Chondrocyte (in vitro differentiated cells): ENCODE results near the gene KCTD17. TPM values are rescaled to one million over a fixed set of nuclear protein-coding genes. Genes with fewer than 3 reads are reported as not detected.

Experiments
- DNase-seq: peaks from one replicate; pipeline ENCODE4 v3.0.0; 2021; ENCODE audit warnings: mixed read lengths, low spot score
- H3K27ac Mint-ChIP-seq: one replicate; pipeline ENCODE4 v1.8.0; 2021; ENCODE audit warnings: mild to moderate bottlenecking, moderate library complexity, mixed read lengths; ENCODE audit not compliant: unreplicated experiment
- H3K27me3 Mint-ChIP-seq: 2 replicates; pipeline ENCODE4 v1.8.0; 2021; ENCODE audit warnings: low read depth, mixed read lengths
- H3K36me3 Mint-ChIP-seq: 2 replicates; pipeline ENCODE4 v1.8.0; 2021; ENCODE audit warnings: low read depth, mixed read lengths
- H3K4me1 Mint-ChIP-seq: 2 replicates; pipeline ENCODE4 v1.8.0; 2021; ENCODE audit warnings: low read depth, mild to moderate bottlenecking, mixed read lengths
- H3K4me3 Mint-ChIP-seq: one replicate; pipeline ENCODE4 v1.8.0; 2021; ENCODE audit warnings: mild to moderate bottlenecking, moderate library complexity, mixed read lengths; ENCODE audit not compliant: unreplicated experiment
- H3K9me3 Mint-ChIP-seq: 2 replicates; pipeline ENCODE4 v1.8.0; 2021; ENCODE audit warnings: low read depth, mixed read lengths
- total RNA-seq: library from RNA; stranded (reverse); gene quantifications from 3 replicates; pipeline ENCODE4 v1.2.1, GENCODE V29; 2021
- TF ChIP-seq, protein P1 (sequence below): fragments of 200-600 bp; sonication (generic); IDR thresholded peaks from 2 replicates; pipeline ENCODE4 v1.5.0; 2021; ENCODE audit warnings: antibody characterized with exemption, mild to moderate bottlenecking, moderate library complexity

KCTD17 gene
- total RNA-seq, 1 donor from 2014 or later: 33.0 TPM

- TF ChIP-seq, protein P1, sequence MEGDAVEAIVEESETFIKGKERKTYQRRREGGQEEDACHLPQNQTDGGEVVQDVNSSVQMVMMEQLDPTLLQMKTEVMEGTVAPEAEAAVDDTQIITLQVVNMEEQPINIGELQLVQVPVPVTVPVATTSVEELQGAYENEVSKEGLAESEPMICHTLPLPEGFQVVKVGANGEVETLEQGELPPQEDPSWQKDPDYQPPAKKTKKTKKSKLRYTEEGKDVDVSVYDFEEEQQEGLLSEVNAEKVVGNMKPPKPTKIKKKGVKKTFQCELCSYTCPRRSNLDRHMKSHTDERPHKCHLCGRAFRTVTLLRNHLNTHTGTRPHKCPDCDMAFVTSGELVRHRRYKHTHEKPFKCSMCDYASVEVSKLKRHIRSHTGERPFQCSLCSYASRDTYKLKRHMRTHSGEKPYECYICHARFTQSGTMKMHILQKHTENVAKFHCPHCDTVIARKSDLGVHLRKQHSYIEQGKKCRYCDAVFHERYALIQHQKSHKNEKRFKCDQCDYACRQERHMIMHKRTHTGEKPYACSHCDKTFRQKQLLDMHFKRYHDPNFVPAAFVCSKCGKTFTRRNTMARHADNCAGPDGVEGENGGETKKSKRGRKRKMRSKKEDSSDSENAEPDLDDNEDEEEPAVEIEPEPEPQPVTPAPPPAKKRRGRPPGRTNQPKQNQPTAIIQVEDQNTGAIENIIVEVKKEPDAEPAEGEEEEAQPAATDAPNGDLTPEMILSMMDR: no peak
- Mint-ChIP-seq H3K27ac (no peak overlapping the region), H3K4me1 (no peaks in the 10 kb centered on the region)
Observed at GRCh38 chr22:37009490-37009889, 42.1 kb upstream of the KCTD17 start.

GRCh38 chr22:37010174-37010573, 41.4 kb upstream of the KCTD17 start:
- Mint-ChIP-seq H3K36me3 (peaks cover 2% of the 10 kb centered on the region), H3K4me3 (no peak overlapping the region), H3K27ac (no peak overlapping the region), H3K27me3 (peaks cover 21% of the 10 kb centered on the region), H3K4me1 (no peaks in the 10 kb centered on the region), H3K9me3 (peaks cover 8% of the 10 kb centered on the region)
- DNase-seq: no peak
- TF ChIP-seq, protein P1: no peak

More at GRCh38 chr22:37009490-37009889, 42.1 kb upstream of the KCTD17 start:
- peaks cover 11% of the 10 kb centered on the region for H3K9me3 Mint-ChIP-seq
- H3K27me3 Mint-ChIP-seq: peaks cover 23% of the 10 kb centered on the region
- no peak overlapping the region for H3K4me3 Mint-ChIP-seq
- H3K36me3 Mint-ChIP-seq: peaks cover 2% of the 10 kb centered on the region
- DNase-seq: no peak

DNA sequence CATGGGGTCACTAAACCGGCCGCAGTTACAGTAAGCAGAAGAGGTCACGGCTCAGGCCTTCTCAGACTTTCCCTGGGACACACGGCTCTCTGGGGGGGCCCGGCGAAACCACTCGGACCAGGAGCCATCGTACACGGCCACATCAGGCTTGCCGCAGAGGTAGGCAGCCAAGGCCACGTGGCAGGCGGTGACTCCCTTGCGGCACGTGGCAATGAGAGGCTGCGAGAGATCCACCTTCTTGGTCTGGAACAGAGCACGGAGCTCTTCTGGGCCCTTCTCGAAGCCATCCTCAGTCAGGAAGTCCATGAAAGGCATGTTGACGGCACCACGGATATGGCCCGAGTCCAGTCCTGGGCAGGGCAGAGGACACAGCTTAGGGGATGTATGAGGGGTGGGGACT, 40.6 kb upstream of the KCTD17 start:
- peaks cover 4% of the 10 kb centered on the region for H3K9me3 Mint-ChIP-seq
- no peak for DNase-seq
- peaks cover 14% of the 10 kb centered on the region for H3K27me3 Mint-ChIP-seq
- H3K27ac Mint-ChIP-seq: no peak overlapping the region
- H3K4me1 Mint-ChIP-seq: no peaks in the 10 kb centered on the region
- no peaks in the 10 kb centered on the region for H3K36me3 Mint-ChIP-seq
- TF ChIP-seq, protein P1: no peak
- no peak overlapping the region for H3K4me3 Mint-ChIP-seq

DNA sequence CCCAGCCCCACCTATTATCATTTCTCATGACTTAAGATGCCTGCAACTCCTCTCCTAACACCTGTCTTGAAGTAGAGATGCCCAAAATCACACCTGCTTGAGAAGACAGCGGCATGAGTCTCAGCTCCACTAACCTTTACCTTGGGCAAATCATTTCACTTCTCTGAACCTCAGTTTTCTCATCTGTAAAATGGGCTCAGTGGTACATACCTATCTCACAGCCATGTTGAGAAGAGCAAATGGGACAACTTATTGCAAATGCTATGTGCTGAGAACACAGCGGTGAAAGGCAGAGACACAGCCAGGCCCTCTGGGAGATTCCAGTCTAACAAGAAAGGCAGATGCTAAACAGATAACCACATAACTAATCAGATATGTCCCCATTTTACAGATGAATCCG, 40.1 kb upstream of the KCTD17 start:
- H3K36me3 Mint-ChIP-seq: peaks cover 1% of the 10 kb centered on the region
- TF ChIP-seq, protein P1: no peak
- no peaks in the 10 kb centered on the region for H3K4me1 Mint-ChIP-seq
- H3K27me3 Mint-ChIP-seq: peaks cover 10% of the 10 kb centered on the region
- H3K9me3 Mint-ChIP-seq: peaks cover under 1% of the 10 kb centered on the region
- H3K4me3 Mint-ChIP-seq: no peak overlapping the region
- DNase-seq: no peak
- H3K27ac Mint-ChIP-seq: no peak overlapping the region

GRCh38 chr22:37012262-37012904, 39.2 kb upstream of the KCTD17 start:
- peaks cover under 1% of the 10 kb centered on the region for H3K4me1 Mint-ChIP-seq
- no peak overlapping the region for H3K4me3 Mint-ChIP-seq
- H3K36me3 Mint-ChIP-seq: peaks cover 2% of the 10 kb centered on the region
- DNase-seq: no peak
- H3K27ac Mint-ChIP-seq: no peak overlapping the region
- H3K9me3 Mint-ChIP-seq: no peaks in the 10 kb centered on the region
- H3K27me3 Mint-ChIP-seq: peaks cover 5% of the 10 kb centered on the region
- TF ChIP-seq, protein P1: no peak
